IgD-negative memory B cell (primary cell): Measurements from ENCODE around the gene SPG11. TPM values are rescaled to one million over a fixed set of nuclear protein-coding genes. Genes with fewer than 3 reads are reported as not detected.
"Not testable (repeated sequence)": the region's sequence is repeated elsewhere in the genome, so short reads cannot be mapped to it uniquely, and the experiment has no call there.

Experiments
- H3K27ac Mint-ChIP-seq, 3 donors: one replicate each; pipeline ENCODE4 v1.8.0; 2020 to 2022; ENCODE audit warnings: mild to moderate bottlenecking in 3 of 3, mixed read lengths in 3 of 3, moderate library complexity in 1 of 3
- H3K27me3 Mint-ChIP-seq: one replicate; pipeline ENCODE4 v1.8.0; 2021; ENCODE audit warnings: mixed read lengths
- H3K36me3 Mint-ChIP-seq: one replicate; pipeline ENCODE4 v1.8.0; 2020; ENCODE audit warnings: mild to moderate bottlenecking, mixed read lengths
- H3K4me1 Mint-ChIP-seq, 3 donors: one replicate each; pipeline ENCODE4 v1.8.0; 2020 to 2022; ENCODE audit warnings: mixed read lengths in 3 of 3, mild to moderate bottlenecking in 1 of 3
- H3K4me3 Mint-ChIP-seq, 4 donors: one replicate each; pipeline ENCODE4 v1.8.0; 2020 to 2022; ENCODE audit warnings: mild to moderate bottlenecking in 4 of 4, mixed read lengths in 4 of 4, moderate library complexity in 3 of 4
- H3K9me3 Mint-ChIP-seq, 3 donors: one replicate each; pipeline ENCODE4 v1.8.0; 2020 to 2021; ENCODE audit warnings: mixed read lengths in 3 of 3, mild to moderate bottlenecking in 1 of 3
- polyA plus RNA-seq: library from polyadenylated mRNA; unstranded; fragments of 300-500 nt; fragmentation: Illumina TruSeq; gene quantifications from one replicate; pipeline ENCODE4 v1.2.3, GENCODE V29; 2021

SPG11 gene
- polyA plus RNA-seq, 1 donor from 2014 or later, result 41.7 TPM

DNA sequence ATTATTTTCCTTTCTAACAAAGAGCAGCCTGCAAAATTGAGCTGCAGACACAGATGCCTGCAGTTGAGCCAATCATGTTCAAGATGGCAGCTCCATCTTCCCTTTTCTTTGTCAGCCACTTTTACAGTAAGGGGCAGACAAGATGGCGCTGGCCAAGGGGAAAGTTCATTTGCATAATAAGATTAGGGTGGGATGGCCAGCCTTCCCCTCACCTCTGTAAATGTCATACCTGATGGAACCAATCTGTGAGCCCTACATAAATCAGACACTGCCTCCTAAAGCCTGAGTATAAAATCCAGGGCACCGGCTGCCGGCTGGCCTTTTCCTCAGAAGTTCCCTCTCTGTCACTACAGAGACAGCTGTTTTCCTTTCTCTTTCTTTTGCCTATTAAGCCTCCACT lies 31.8 kb upstream of the SPG11 start:
- Mint-ChIP-seq H3K4me3 (no peak overlapping the region), H3K36me3 (peaks cover 3% of the 10 kb centered on the region), H3K9me3 (no peaks in the 10 kb centered on the region), H3K4me1 (peaks cover 5 to 11% (median 7%) of the 10 kb centered on the region in 3 donors), H3K27me3 (no peaks in the 10 kb centered on the region), H3K27ac (peak overlapping the region in 1 of 3 donors; percentile 71)

DNA sequence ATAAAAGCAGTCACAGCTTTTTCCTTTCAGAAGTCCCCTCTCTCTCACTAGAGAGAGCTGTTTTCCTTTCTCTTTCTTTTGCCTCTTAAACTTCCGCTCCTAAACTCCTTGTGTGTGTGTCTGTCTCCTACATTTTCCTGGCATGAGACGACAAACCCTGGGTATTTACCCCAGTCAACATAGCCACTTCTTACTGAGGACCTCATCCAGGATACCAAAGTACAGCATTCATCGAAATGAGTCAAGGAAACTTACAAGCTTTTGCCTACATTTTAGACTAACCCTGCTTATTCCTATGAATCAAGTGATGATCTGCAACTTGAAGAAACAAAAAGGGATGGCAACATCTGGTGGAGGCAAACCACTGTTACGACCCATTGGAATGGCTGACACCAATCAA lies 31.0 kb upstream of the SPG11 start:
- no peaks in the 10 kb centered on the region for H3K27me3 Mint-ChIP-seq
- no peak overlapping the region for H3K4me3 Mint-ChIP-seq
- no peaks in the 10 kb centered on the region for H3K9me3 Mint-ChIP-seq
- peaks cover 5 to 11% (median 5%) of the 10 kb centered on the region in 3 donors for H3K4me1 Mint-ChIP-seq
- peaks cover 2% of the 10 kb centered on the region for H3K36me3 Mint-ChIP-seq
- peak overlapping the region in 1 of 3 donors; percentile 83 for H3K27ac Mint-ChIP-seq

DNA sequence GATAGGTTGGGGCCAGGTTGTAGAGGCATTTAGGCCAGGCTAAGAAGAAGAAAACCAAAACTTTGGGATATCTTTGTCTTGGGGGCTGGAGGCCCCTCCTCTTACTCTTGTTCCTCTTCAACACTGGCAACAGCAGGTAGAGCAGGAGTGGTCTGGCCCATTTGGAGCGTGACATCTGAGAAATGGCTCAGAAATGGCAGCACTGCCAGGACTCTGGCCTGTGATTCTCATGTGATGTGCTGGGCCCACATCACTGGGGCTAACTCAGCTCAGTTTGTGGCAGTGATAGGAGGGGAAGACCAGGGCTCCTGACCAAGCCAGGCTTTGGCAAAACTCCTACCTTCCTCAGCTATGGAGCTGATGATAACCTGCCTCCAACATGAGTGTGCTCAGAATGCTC lies 29.2 kb upstream of the SPG11 start:
- H3K27me3 Mint-ChIP-seq, result no peaks in the 10 kb centered on the region
- H3K27ac Mint-ChIP-seq, result peak overlapping the region in 2 of 3 donors; percentile 23 to 78
- no peak overlapping the region for H3K4me3 Mint-ChIP-seq
- peaks cover 14 to 17% (median 16%) of the 10 kb centered on the region in 3 donors for H3K4me1 Mint-ChIP-seq
- H3K9me3 Mint-ChIP-seq, result peaks cover 0 to 4% (median 2%) of the 10 kb centered on the region in 3 donors
- peaks cover 3% of the 10 kb centered on the region for H3K36me3 Mint-ChIP-seq

DNA sequence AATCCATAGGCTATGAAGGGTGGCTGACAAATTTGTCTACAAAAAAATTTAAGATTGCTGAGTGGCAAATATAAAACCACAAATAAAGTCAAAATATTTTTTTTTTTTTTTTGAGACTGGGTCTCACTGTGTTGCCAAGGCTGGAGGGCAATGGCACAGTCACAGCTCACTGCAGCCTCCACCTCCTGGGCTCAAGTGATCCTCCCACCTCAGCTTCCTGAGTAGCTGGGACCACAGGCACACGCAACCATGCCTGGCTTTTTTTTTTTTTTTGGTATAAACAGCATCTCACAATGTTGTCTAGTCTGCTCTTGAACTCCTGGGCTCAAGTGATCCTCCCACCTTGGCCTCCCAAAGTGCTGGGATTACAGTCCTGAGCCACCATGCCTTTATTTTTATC lies 26.8 kb upstream of the SPG11 start:
- H3K36me3 Mint-ChIP-seq, H3K27me3 Mint-ChIP-seq, H3K4me3 Mint-ChIP-seq, H3K27ac Mint-ChIP-seq: not testable (repeated sequence)
- peaks cover 2 to 14% (median 10%) of the 10 kb centered on the region in 3 donors for H3K9me3 Mint-ChIP-seq
- H3K4me1 Mint-ChIP-seq, result peaks cover 29 to 31% (median 30%) of the 10 kb centered on the region in 3 donors

DNA sequence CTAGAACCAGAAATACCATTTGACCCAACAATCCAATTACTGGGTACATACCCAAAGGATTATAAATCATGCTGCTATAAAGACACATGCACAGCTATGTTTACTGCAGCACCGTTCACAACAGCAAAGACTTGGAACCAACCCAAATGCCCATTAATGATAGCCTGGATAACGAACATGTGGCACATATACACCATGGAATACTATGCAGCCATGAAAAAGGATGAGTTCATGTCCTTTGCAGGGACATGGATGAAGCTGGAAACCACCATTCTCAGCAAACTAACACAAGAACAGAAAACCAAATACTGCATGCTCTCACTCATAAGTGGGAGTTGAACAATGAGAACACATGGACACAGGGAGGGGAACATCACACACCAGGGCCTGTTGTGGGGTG lies 25.9 kb upstream of the SPG11 start:
- peaks cover 28 to 30% (median 29%) of the 10 kb centered on the region in 3 donors for H3K4me1 Mint-ChIP-seq
- peak overlapping the region in 1 of 4 donors; percentile 1 for H3K4me3 Mint-ChIP-seq
- not testable (repeated sequence) for H3K27me3 Mint-ChIP-seq, H3K27ac Mint-ChIP-seq
- H3K9me3 Mint-ChIP-seq, result peaks cover 2 to 18% (median 17%) of the 10 kb centered on the region in 3 donors
- peaks cover 10% of the 10 kb centered on the region for H3K36me3 Mint-ChIP-seq

GRCh38 chr15:44682809-44683682 lies 19.6 kb upstream of the SPG11 start:
- not testable (repeated sequence) for H3K27me3 Mint-ChIP-seq
- H3K9me3 Mint-ChIP-seq, result peaks cover 2 to 31% (median 25%) of the 10 kb centered on the region in 3 donors
- peak overlapping the region; percentile 93 to 97 (median 96) for H3K27ac Mint-ChIP-seq
- H3K36me3 Mint-ChIP-seq, result peaks cover 11% of the 10 kb centered on the region
- peaks cover 52 to 66% (median 60%) of the 10 kb centered on the region in 3 donors for H3K4me1 Mint-ChIP-seq
- peak overlapping the region; percentile 58 to 92 (median 72) for H3K4me3 Mint-ChIP-seq

GRCh38 chr15:44682211-44682610 lies 18.7 kb upstream of the SPG11 start:
- Mint-ChIP-seq H3K27me3 (no peaks in the 10 kb centered on the region), H3K4me3 (peak overlapping the region; percentile 48 to 92 (median 72)), H3K4me1 (peaks cover 51 to 66% (median 60%) of the 10 kb centered on the region in 3 donors), H3K36me3 (peaks cover 7% of the 10 kb centered on the region), H3K9me3 (peaks cover 2 to 31% (median 22%) of the 10 kb centered on the region in 3 donors), H3K27ac (peak overlapping the region; percentile 93 to 97 (median 96))

GRCh38 chr15:44676676-44677075 lies 13.2 kb upstream of the SPG11 start:
- peak overlapping the region; percentile 56 to 82 (median 65) for H3K4me3 Mint-ChIP-seq
- H3K9me3 Mint-ChIP-seq, result peaks cover 0 to 5% (median 4%) of the 10 kb centered on the region in 3 donors
- peaks cover 3% of the 10 kb centered on the region for H3K36me3 Mint-ChIP-seq
- H3K4me1 Mint-ChIP-seq, result peaks cover 58 to 68% (median 67%) of the 10 kb centered on the region in 3 donors
- H3K27me3 Mint-ChIP-seq, result no peaks in the 10 kb centered on the region
- H3K27ac Mint-ChIP-seq, result peak overlapping the region; percentile 72 to 95 (median 81)

DNA sequence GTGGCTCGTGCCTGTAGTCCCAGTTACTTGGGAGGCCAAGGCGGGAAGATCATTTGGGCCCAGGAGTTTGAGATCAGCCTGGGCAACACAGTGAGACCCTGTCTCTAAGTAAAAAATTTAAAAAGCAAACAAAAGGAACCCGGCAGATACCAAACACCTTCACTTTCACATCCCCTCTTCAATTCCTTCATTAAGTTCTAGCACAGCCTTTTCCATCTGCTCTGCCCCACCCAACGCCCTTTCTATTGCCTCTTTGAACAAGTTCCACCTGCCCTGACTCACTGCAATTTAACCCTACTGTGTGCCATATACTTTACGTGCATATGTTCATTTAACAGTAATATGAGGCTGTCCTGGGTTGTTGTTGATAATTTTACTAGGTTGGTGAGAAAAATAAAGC lies 12.4 kb upstream of the SPG11 start:
- Mint-ChIP-seq H3K27ac (peak overlapping the region; percentile 72 to 95 (median 80)), H3K9me3 (peaks cover 0 to 4% (median 3%) of the 10 kb centered on the region in 3 donors), H3K4me3 (peak overlapping the region; percentile 41 to 83 (median 64)), H3K36me3 (peaks cover 3% of the 10 kb centered on the region), H3K27me3 (no peaks in the 10 kb centered on the region), H3K4me1 (peaks cover 56 to 69% (median 68%) of the 10 kb centered on the region in 3 donors)

DNA sequence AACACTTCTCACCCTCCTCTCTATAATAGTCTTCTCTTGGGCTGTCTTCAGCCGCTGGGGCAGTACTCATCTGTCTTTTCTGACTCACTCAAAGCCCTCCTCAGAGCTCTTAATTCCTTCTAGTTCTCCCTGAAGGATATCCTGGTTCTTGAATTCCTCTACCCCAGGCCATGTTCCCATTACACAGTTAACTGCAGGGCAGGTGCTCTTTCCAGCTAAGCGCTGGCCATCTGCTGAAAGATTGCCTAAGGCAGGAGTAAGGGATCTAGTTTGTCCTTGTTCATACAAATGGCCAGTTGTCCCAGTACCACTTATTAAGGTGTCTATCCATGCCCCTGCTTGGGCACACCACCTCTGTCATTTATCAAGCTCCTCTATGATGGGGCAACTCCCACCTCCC lies 10.2 kb upstream of the SPG11 start:
- Mint-ChIP-seq H3K27me3 (no peaks in the 10 kb centered on the region), H3K4me3 (peak overlapping the region in 2 of 4 donors; percentile 24 to 39), H3K27ac (peak overlapping the region; percentile 64 to 93 (median 81)), H3K36me3 (peaks cover 3% of the 10 kb centered on the region), H3K9me3 (no peaks in the 10 kb centered on the region), H3K4me1 (peaks cover 54 to 80% (median 78%) of the 10 kb centered on the region in 3 donors)

- peak overlapping the region; percentile 34 to 79 (median 58) for H3K4me3 Mint-ChIP-seq
- no peaks in the 10 kb centered on the region for H3K9me3 Mint-ChIP-seq
Measured at GRCh38 chr15:44670087-44670950, 6.9 kb upstream of the SPG11 start.

DNA sequence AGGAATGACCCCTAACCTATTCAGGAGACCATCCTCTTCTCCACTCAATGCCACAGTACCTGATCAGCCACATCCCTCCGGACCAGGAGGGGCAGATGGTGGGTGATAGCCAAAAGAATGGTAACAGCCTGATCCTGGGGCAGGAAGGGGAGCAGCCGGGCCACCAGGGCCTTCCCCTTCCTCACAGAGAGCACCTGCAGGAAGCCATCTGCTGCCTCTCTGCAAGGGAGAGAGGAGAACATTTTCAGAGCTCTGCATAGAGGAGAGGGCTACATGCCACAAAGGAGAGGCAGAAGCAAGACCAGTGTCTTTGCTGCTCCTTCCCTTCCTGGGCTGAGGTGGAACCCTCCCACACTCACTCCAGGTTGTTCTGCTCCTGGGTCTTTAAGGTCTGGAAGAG lies 5.5 kb upstream of the SPG11 start:
- H3K9me3 Mint-ChIP-seq, result no peaks in the 10 kb centered on the region
- peak overlapping the region in 2 of 4 donors; percentile 21 to 56 for H3K4me3 Mint-ChIP-seq
- H3K4me1 Mint-ChIP-seq, result peaks cover 44 to 76% (median 73%) of the 10 kb centered on the region in 3 donors
- H3K27me3 Mint-ChIP-seq, result no peaks in the 10 kb centered on the region
- peaks cover 1% of the 10 kb centered on the region for H3K36me3 Mint-ChIP-seq
- H3K27ac Mint-ChIP-seq, result peak overlapping the region; percentile 84 to 97 (median 94)

More at GRCh38 chr15:44670087-44670950, 6.9 kb upstream of the SPG11 start:
- H3K27ac Mint-ChIP-seq, result peak overlapping the region; percentile 94 to 97 (median 96)
- peaks cover 44 to 77% (median 76%) of the 10 kb centered on the region in 3 donors for H3K4me1 Mint-ChIP-seq
- no peaks in the 10 kb centered on the region for H3K27me3 Mint-ChIP-seq
- H3K36me3 Mint-ChIP-seq, result peaks cover 1% of the 10 kb centered on the region

GRCh38 chr15:44667039-44667360 lies 3.5 kb upstream of the SPG11 start:
- peak overlapping the region; percentile 34 to 85 (median 80) for H3K4me3 Mint-ChIP-seq
- H3K9me3 Mint-ChIP-seq, result no peaks in the 10 kb centered on the region
- peaks cover 1% of the 10 kb centered on the region for H3K36me3 Mint-ChIP-seq
- H3K4me1 Mint-ChIP-seq, result peaks cover 44 to 69% (median 58%) of the 10 kb centered on the region in 3 donors
- peak overlapping the region; percentile 92 to 95 (median 93) for H3K27ac Mint-ChIP-seq
- H3K27me3 Mint-ChIP-seq, result no peaks in the 10 kb centered on the region

- Mint-ChIP-seq H3K36me3 (peaks cover 1% of the 10 kb centered on the region), H3K9me3 (no peaks in the 10 kb centered on the region), H3K4me3 (peak overlapping the region; percentile 34 to 85 (median 80)), H3K27ac (peak overlapping the region; percentile 92 to 95 (median 93)), H3K27me3 (no peaks in the 10 kb centered on the region), H3K4me1 (peaks cover 46 to 65% (median 56%) of the 10 kb centered on the region in 3 donors)
Measured at GRCh38 chr15:44666210-44667038, 3.0 kb upstream of the SPG11 start.
